ENCODE results near the gene PGAP6.
"Not testable (repeated sequence)": the region's sequence is repeated elsewhere in the genome, so short reads cannot be mapped to it uniquely, and the experiment has no call there.

The PGAP6 gene

GRCh38 chr16:381789-382717, at the start of gene PGAP6:
TSS of gene PGAP6 (minus strand) at chr16:381978. CDS start at chr16:381821, 157 bp downstream.
- no peaks in the 10 kb centered on the region for H3K9me3 ChIP-seq (ENCODE audit: control insufficient read depth, insufficient read depth, low read depth, low read length)
- H3K9ac ChIP-seq (ENCODE audit: low read length), result peak within 1 kb of the TSS; percentile 75
- peak within 1 kb of the TSS; percentile 82; the same call in 1 of the 2 replicates for H3K27ac ChIP-seq (ENCODE audit: low read depth, low read length)
- H3K4me1 ChIP-seq (ENCODE audit: control insufficient read depth, insufficient read depth, low read length), result peaks cover 46% of the 10 kb centered on the region
- peaks cover 9% of the 10 kb centered on the region for H3K36me3 ChIP-seq (ENCODE audit: control insufficient read depth, insufficient read depth, low read length)
- H3K4me3 ChIP-seq (ENCODE audit: low read depth, low read length), result peak within 1 kb of the TSS; percentile 88
- peaks cover 4% of the 10 kb centered on the region; the same call in 1 of the 2 replicates for H3K27me3 ChIP-seq (ENCODE audit: control insufficient read depth, insufficient read depth, low read length)

- H3K27ac ChIP-seq (ENCODE audit: low read depth, low read length), result no peak overlapping the region
- H3K9ac ChIP-seq (ENCODE audit: low read length), result no peak overlapping the region
- H3K4me1 ChIP-seq (ENCODE audit: control insufficient read depth, insufficient read depth, low read length), result peaks cover 5% of the 10 kb centered on the region
- H3K36me3 ChIP-seq (ENCODE audit: control insufficient read depth, insufficient read depth, low read length), result 0 out of 2 replicates have a peak, but pooled peaks cover 3% of the 10 kb centered on the region
- peaks cover 14% of the 10 kb centered on the region for H3K27me3 ChIP-seq (ENCODE audit: control insufficient read depth, insufficient read depth, low read length)
- no peak overlapping the region for H3K4me3 ChIP-seq (ENCODE audit: low read depth, low read length)
- H3K9me3 ChIP-seq (ENCODE audit: control insufficient read depth, insufficient read depth, low read depth, low read length), result no peaks in the 10 kb centered on the region
Measured at GRCh38 chr16:430904-431303, 49.1 kb upstream of the PGAP6 start.

- 0 out of 2 replicates have a peak, but pooled peaks cover 3% of the 10 kb centered on the region for H3K36me3 ChIP-seq (ENCODE audit: control insufficient read depth, insufficient read depth, low read length)
- no peak overlapping the region for H3K9ac ChIP-seq (ENCODE audit: low read length)
- H3K4me1 ChIP-seq (ENCODE audit: control insufficient read depth, insufficient read depth, low read length), result peaks cover 13% of the 10 kb centered on the region
- peak overlapping the region; percentile 85 for H3K4me3 ChIP-seq (ENCODE audit: low read depth, low read length)
- H3K9me3 ChIP-seq (ENCODE audit: control insufficient read depth, insufficient read depth, low read depth, low read length), result no peaks in the 10 kb centered on the region
- H3K27me3 ChIP-seq (ENCODE audit: control insufficient read depth, insufficient read depth, low read length), result peaks cover 35% of the 10 kb centered on the region
- H3K27ac ChIP-seq (ENCODE audit: low read depth, low read length), result no peak overlapping the region
Measured at GRCh38 chr16:427250-427649, 45.5 kb upstream of the PGAP6 start.

GRCh38 chr16:426906-427249, 45.1 kb upstream of the PGAP6 start:
- Histone ChIP-seq H3K9ac (ENCODE audit: low read length) (peak overlapping the region; percentile 56), H3K27me3 (ENCODE audit: control insufficient read depth, insufficient read depth, low read length) (peaks cover 35% of the 10 kb centered on the region), H3K36me3 (ENCODE audit: control insufficient read depth, insufficient read depth, low read length) (0 out of 2 replicates have a peak, but pooled peaks cover 3% of the 10 kb centered on the region), H3K27ac (ENCODE audit: low read depth, low read length) (no peak overlapping the region), H3K4me1 (ENCODE audit: control insufficient read depth, insufficient read depth, low read length) (peaks cover 13% of the 10 kb centered on the region), H3K9me3 (ENCODE audit: control insufficient read depth, insufficient read depth, low read depth, low read length) (no peaks in the 10 kb centered on the region), H3K4me3 (ENCODE audit: low read depth, low read length) (peak overlapping the region; percentile 85)

GRCh38 chr16:426115-426905, 44.5 kb upstream of the PGAP6 start:
- Histone ChIP-seq H3K4me1 (ENCODE audit: control insufficient read depth, insufficient read depth, low read length) (peaks cover 13% of the 10 kb centered on the region), H3K4me3 (ENCODE audit: low read depth, low read length) (peak overlapping the region; percentile 85), H3K27me3 (ENCODE audit: control insufficient read depth, insufficient read depth, low read length) (peaks cover 35% of the 10 kb centered on the region), H3K36me3 (ENCODE audit: control insufficient read depth, insufficient read depth, low read length) (0 out of 2 replicates have a peak, but pooled peaks cover 3% of the 10 kb centered on the region), H3K9ac (ENCODE audit: low read length) (peak overlapping the region; percentile 56), H3K27ac (ENCODE audit: low read depth, low read length) (no peak overlapping the region), H3K9me3 (ENCODE audit: control insufficient read depth, insufficient read depth, low read depth, low read length) (no peaks in the 10 kb centered on the region)

- no peak overlapping the region for H3K9ac ChIP-seq (ENCODE audit: low read length)
- H3K4me3 ChIP-seq (ENCODE audit: low read depth, low read length), result peak overlapping the region; percentile 85
- H3K9me3 ChIP-seq (ENCODE audit: control insufficient read depth, insufficient read depth, low read depth, low read length), result no peaks in the 10 kb centered on the region
- H3K27me3 ChIP-seq (ENCODE audit: control insufficient read depth, insufficient read depth, low read length), result peaks cover 35% of the 10 kb centered on the region
- H3K4me1 ChIP-seq (ENCODE audit: control insufficient read depth, insufficient read depth, low read length), result peaks cover 13% of the 10 kb centered on the region
- no peak overlapping the region for H3K27ac ChIP-seq (ENCODE audit: low read depth, low read length)
- H3K36me3 ChIP-seq (ENCODE audit: control insufficient read depth, insufficient read depth, low read length), result 0 out of 2 replicates have a peak, but pooled peaks cover 3% of the 10 kb centered on the region
Measured at GRCh38 chr16:425740-426114, 43.9 kb upstream of the PGAP6 start.

- H3K27ac ChIP-seq (ENCODE audit: low read depth, low read length), result no peak within 1 kb of the TSS
- no peaks in the 10 kb centered on the region for H3K9me3 ChIP-seq (ENCODE audit: control insufficient read depth, insufficient read depth, low read depth, low read length)
Measured at GRCh38 chr16:425082-425718, 43.4 kb upstream of the PGAP6 start, which contains the start of gene RAB11FIP3. TSS of gene RAB11FIP3 (plus strand) at chr16:425649. CDS start at chr16:426007, 358 bp downstream.

GRCh38 chr16:424623-425081, 42.9 kb upstream of the PGAP6 start:
- no peaks in the 10 kb centered on the region for H3K9me3 ChIP-seq (ENCODE audit: control insufficient read depth, insufficient read depth, low read depth, low read length)
- no peaks in the 10 kb centered on the region for H3K36me3 ChIP-seq (ENCODE audit: control insufficient read depth, insufficient read depth, low read length)
- H3K9ac ChIP-seq (ENCODE audit: low read length), result peak overlapping the region; percentile 7
- peaks cover 13% of the 10 kb centered on the region for H3K4me1 ChIP-seq (ENCODE audit: control insufficient read depth, insufficient read depth, low read length)
- H3K4me3 ChIP-seq (ENCODE audit: low read depth, low read length), result peak overlapping the region; percentile 85
- no peak overlapping the region for H3K27ac ChIP-seq (ENCODE audit: low read depth, low read length)
- H3K27me3 ChIP-seq (ENCODE audit: control insufficient read depth, insufficient read depth, low read length), result peaks cover 35% of the 10 kb centered on the region

More at GRCh38 chr16:425082-425718, 43.4 kb upstream of the PGAP6 start, which contains the start of gene RAB11FIP3:
- peaks cover 35% of the 10 kb centered on the region for H3K27me3 ChIP-seq (ENCODE audit: control insufficient read depth, insufficient read depth, low read length)
- peak within 1 kb of the TSS; percentile 85 for H3K4me3 ChIP-seq (ENCODE audit: low read depth, low read length)
- peak within 1 kb of the TSS; percentile 56 for H3K9ac ChIP-seq (ENCODE audit: low read length)
- H3K36me3 ChIP-seq (ENCODE audit: control insufficient read depth, insufficient read depth, low read length), result 0 out of 2 replicates have a peak, but pooled peaks cover 3% of the 10 kb centered on the region
- peaks cover 13% of the 10 kb centered on the region for H3K4me1 ChIP-seq (ENCODE audit: control insufficient read depth, insufficient read depth, low read length)

- Histone ChIP-seq H3K4me3 (ENCODE audit: low read depth, low read length) (peak overlapping the region; percentile 85), H3K4me1 (ENCODE audit: control insufficient read depth, insufficient read depth, low read length) (peaks cover 13% of the 10 kb centered on the region), H3K9ac (ENCODE audit: low read length) (no peak overlapping the region), H3K9me3 (ENCODE audit: control insufficient read depth, insufficient read depth, low read depth, low read length) (no peaks in the 10 kb centered on the region), H3K36me3 (ENCODE audit: control insufficient read depth, insufficient read depth, low read length) (no peaks in the 10 kb centered on the region), H3K27ac (ENCODE audit: low read depth, low read length) (no peak overlapping the region), H3K27me3 (ENCODE audit: control insufficient read depth, insufficient read depth, low read length) (peaks cover 35% of the 10 kb centered on the region)
Measured at GRCh38 chr16:424033-424622, 42.4 kb upstream of the PGAP6 start.

GRCh38 chr16:422179-422578, 40.4 kb upstream of the PGAP6 start:
- not testable (repeated sequence) for H3K36me3 ChIP-seq (ENCODE audit: control insufficient read depth, insufficient read depth, low read length); H3K4me3 ChIP-seq (ENCODE audit: low read depth, low read length); H3K9ac ChIP-seq (ENCODE audit: low read length); H3K27ac ChIP-seq (ENCODE audit: low read depth, low read length); H3K9me3 ChIP-seq (ENCODE audit: control insufficient read depth, insufficient read depth, low read depth, low read length)
- Histone ChIP-seq H3K27me3 (ENCODE audit: control insufficient read depth, insufficient read depth, low read length) (peaks cover 31% of the 10 kb centered on the region), H3K4me1 (ENCODE audit: control insufficient read depth, insufficient read depth, low read length) (peaks cover 10% of the 10 kb centered on the region)

Data from HUES6 (cell line).